GM21717 (cell line): Measurements from ENCODE around the gene LRRC4C.
"Not testable (repeated sequence)": the region's sequence is repeated elsewhere in the genome, so short reads cannot be mapped to it uniquely, and the experiment has no call there.

Source experiments
- ATAC-seq: cut with Tn5 transposase; IDR thresholded peaks from one replicate; pipeline ENCODE4 v1.9.1; 2021; ENCODE audit warnings: mild to moderate bottlenecking, moderate library complexity; ENCODE audit not compliant: unreplicated experiment

Gene LRRC4C

GRCh38 chr11:40537734-40538133 lies 921.7 kb downstream of the LRRC4C start:
- ATAC-seq, result no peak

- not testable (repeated sequence) for ATAC-seq
Measured at GRCh38 chr11:40522080-40522479, 937.4 kb downstream of the LRRC4C start.

- no peak for ATAC-seq
Measured at GRCh38 chr11:40517122-40517521, 942.3 kb downstream of the LRRC4C start.

GRCh38 chr11:40514124-40514523 lies 945.3 kb downstream of the LRRC4C start:
- ATAC-seq, result no peak

DNA sequence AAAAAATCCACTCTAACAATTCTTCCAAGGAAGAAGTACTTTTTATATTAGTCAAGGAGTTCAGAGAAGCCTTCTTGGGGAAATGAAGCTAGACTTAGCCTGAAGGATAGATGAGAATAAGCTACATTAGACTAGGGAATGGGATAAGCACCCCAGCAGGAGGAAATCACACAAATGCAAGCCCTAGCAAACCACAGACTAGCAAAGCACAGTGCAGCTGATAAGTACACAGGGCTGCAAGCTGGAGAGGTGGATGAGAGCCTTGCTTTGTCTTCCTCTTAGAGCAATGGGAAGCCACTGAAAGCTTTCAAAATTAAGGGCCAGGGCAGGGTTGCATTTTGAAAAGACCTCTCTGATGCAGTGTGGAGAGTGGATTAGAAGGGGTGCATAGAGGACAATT lies 946.2 kb downstream of the LRRC4C start:
- ATAC-seq, result no peak

- no peak for ATAC-seq
Measured at GRCh38 chr11:40508303-40508702, 951.1 kb downstream of the LRRC4C start.

GRCh38 chr11:40506226-40506625 lies 953.2 kb downstream of the LRRC4C start:
- no peak for ATAC-seq

GRCh38 chr11:40491341-40491740 lies 968.1 kb downstream of the LRRC4C start:
- ATAC-seq, result no peak

GRCh38 chr11:40467771-40468170 lies 991.7 kb downstream of the LRRC4C start:
- ATAC-seq, result no peak

- no peak for ATAC-seq
Measured at GRCh38 chr11:40445391-40445790, 1014.1 kb downstream of the LRRC4C start.

- no peak for ATAC-seq
Measured at GRCh38 chr11:40444151-40444550, 1015.3 kb downstream of the LRRC4C start.

DNA sequence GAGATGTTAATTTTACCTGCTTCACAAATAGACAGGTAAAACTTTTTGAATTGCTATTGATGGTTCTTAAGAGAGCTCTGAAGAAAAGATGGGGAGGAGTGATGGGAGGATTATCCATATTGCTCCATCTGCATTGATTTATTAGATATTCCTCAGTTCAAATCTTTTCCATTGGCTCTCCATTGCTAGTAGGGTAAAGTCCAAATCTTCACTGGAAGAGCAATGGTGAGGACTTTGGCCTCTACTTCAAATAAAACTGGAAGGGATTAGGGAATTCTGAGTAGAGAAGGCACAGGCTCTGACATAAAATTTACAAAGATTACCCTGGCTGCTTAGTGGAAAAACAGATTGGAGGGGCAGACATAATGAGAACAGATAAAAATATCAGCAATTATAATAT lies 1024.1 kb downstream of the LRRC4C start:
- no peak for ATAC-seq

- no peak for ATAC-seq
Measured at GRCh38 chr11:40434926-40435325, 1024.5 kb downstream of the LRRC4C start.

DNA sequence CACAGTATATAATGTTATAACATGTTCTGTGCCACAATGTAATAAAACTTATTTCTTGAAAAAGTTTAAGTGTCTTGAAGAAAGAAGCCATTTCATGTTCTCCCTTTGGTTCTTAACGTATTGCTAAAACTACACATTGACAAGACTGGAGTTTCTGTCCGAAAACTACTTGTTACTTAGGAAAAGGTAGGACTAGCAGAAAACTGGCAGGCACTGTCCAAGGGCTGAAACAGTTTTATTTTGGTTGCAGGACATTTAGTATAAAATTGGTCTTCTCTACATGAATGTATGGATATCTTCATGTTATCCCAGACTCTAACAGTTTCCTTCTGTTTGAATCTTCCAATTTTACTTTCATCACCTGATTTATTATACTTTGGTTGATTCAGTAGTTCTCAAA lies 1027.1 kb downstream of the LRRC4C start:
- no peak for ATAC-seq

- ATAC-seq, result no peak
Measured at GRCh38 chr11:40425168-40425567, 1034.3 kb downstream of the LRRC4C start.

- no peak for ATAC-seq
Measured at GRCh38 chr11:40421208-40421981, 1038.1 kb downstream of the LRRC4C start.

DNA sequence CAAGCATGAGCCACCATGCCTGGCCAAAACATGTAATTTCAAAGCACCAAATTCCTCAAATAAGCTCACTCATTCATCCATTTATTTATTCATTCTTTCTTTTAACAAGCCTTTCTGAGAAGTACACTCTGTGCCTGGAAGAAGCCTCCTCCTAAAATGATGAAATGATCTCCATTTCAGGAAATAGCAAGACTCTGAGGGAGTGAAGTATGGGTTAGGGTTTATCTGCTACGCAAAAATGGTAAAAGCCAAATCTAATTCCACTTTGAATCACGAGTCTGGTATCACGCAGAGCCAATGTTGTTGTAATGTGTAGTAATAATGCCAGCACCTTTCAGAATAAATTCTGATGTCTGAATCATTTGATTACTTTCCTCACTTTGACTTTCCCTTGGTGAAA lies 1041.8 kb downstream of the LRRC4C start:
- no peak for ATAC-seq

GRCh38 chr11:40407355-40407754 lies 1052.1 kb downstream of the LRRC4C start:
- no peak for ATAC-seq

DNA sequence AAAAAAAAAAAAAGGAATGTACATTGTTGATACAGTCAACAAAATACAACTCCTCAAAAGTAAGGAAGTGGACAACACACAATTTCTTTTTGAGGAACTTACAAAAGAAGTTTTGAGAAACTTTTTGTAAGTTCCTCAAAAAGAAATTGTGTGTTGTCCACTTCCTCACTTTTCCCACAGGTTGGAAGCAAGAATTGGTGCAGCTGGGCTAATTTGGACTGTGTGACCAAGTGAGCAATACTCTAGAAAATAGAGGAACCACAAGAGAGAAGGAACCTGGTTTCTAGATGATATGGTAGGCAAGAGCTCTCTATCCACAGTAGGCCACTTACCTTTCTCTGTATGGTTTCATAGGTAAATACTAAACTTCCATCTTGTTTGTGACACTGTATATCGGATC lies 1053.8 kb downstream of the LRRC4C start:
- ATAC-seq, result no peak

- ATAC-seq, result no peak
Measured at GRCh38 chr11:40403321-40403720, 1056.1 kb downstream of the LRRC4C start.

DNA sequence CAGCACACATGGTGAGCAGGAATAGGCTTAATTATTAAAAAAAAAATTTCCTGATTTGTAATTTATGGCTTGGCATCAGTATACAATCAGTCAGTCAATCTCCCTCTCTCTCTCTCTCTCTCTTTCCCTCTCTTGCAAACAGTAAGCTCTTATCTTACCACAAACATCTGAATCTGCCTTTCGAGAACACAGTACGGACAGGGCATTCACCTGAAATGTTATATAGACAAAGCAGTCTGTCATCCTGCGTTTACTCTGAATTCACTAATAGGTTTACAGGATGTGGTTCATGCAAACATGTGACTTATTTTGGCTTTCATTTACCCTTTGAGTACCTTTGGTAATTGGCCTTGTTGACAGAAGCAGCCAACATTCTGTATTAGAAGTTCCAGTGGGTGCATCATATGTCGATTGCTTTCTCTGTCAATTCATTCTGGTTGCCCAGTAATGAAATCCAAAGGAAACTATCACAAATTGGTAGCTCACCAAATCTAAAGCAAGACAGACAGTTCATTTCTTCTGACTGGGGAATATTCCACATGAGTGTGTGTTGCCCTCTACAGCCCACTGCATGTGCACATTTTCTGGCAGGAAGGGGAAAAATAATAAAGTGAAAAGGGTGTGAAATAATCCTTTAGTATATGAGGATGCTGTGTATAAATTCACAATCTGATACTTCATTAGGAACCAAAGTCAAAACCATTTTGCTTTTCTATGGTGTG lies 1058.2 kb downstream of the LRRC4C start:
- no peak for ATAC-seq

DNA sequence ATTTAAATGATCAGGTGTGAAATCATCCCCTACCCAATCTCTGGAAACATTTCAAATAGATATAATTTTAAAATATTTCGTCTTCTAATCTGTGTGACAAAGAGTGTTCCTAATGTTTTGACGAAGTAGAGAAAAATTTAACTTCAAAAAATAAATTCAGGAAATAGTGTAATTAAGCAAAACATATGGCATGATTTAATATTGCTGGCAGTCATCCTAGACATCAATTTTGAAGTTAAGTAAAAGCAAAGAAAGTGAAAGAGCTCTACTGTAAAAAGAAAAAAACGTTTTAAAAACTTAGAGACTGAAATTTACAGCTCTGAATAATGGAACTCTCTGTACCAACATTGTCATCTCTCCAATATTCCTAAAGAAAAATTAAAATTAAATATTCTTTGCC lies 1062.3 kb downstream of the LRRC4C start:
- ATAC-seq, result no peak
